ENCODE results near the gene VAMP2. TPM values are rescaled to one million over a fixed set of nuclear protein-coding genes. Genes with fewer than 3 reads are reported as not detected.

The VAMP2 gene
- total and polyA plus RNA-seq, 9 of the 15 experiments (the other 6 are each of a cell fraction or from before 2014, with no cell fraction given) = 2.3 to 31.8 (median 6.0) TPM

DNA sequence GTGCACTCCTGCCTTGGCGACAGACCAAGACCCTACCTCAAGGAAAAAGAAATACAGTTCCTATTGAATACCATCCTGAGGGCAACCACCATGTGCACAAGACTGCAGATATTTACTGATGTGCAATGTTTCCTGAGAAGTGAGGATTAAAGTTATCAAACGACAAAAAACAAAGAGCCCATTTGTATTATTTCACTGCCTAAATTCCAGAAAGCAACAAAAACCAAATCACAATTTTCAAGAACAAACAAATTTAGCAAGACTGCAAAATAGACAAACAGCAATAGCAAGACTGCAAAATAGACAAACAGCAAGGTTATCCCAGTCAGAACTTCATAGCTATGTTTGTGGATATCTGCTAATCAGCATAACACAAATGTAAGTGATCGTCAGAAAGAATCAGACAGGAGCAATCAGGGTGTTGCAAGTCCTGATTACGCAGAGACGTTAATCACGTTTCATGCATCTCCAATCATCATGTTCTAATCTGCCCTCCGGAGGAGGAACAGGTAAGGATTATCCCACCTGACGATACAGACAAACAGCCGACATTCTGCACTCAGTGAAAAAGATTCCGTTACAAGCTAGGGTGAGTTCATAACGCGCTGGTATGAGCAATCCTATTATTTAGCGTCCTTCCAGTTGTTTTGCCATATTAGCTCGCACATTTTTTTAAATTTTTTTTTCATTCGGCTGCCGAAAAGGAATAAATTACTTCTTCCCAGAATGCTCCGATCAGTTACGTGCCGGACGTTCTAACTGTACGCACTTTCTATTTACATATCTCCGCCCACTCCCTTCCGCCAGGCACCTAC lies 10.5 kb upstream of the VAMP2 start (continued):
- TF ChIP-seq, protein P1, sequence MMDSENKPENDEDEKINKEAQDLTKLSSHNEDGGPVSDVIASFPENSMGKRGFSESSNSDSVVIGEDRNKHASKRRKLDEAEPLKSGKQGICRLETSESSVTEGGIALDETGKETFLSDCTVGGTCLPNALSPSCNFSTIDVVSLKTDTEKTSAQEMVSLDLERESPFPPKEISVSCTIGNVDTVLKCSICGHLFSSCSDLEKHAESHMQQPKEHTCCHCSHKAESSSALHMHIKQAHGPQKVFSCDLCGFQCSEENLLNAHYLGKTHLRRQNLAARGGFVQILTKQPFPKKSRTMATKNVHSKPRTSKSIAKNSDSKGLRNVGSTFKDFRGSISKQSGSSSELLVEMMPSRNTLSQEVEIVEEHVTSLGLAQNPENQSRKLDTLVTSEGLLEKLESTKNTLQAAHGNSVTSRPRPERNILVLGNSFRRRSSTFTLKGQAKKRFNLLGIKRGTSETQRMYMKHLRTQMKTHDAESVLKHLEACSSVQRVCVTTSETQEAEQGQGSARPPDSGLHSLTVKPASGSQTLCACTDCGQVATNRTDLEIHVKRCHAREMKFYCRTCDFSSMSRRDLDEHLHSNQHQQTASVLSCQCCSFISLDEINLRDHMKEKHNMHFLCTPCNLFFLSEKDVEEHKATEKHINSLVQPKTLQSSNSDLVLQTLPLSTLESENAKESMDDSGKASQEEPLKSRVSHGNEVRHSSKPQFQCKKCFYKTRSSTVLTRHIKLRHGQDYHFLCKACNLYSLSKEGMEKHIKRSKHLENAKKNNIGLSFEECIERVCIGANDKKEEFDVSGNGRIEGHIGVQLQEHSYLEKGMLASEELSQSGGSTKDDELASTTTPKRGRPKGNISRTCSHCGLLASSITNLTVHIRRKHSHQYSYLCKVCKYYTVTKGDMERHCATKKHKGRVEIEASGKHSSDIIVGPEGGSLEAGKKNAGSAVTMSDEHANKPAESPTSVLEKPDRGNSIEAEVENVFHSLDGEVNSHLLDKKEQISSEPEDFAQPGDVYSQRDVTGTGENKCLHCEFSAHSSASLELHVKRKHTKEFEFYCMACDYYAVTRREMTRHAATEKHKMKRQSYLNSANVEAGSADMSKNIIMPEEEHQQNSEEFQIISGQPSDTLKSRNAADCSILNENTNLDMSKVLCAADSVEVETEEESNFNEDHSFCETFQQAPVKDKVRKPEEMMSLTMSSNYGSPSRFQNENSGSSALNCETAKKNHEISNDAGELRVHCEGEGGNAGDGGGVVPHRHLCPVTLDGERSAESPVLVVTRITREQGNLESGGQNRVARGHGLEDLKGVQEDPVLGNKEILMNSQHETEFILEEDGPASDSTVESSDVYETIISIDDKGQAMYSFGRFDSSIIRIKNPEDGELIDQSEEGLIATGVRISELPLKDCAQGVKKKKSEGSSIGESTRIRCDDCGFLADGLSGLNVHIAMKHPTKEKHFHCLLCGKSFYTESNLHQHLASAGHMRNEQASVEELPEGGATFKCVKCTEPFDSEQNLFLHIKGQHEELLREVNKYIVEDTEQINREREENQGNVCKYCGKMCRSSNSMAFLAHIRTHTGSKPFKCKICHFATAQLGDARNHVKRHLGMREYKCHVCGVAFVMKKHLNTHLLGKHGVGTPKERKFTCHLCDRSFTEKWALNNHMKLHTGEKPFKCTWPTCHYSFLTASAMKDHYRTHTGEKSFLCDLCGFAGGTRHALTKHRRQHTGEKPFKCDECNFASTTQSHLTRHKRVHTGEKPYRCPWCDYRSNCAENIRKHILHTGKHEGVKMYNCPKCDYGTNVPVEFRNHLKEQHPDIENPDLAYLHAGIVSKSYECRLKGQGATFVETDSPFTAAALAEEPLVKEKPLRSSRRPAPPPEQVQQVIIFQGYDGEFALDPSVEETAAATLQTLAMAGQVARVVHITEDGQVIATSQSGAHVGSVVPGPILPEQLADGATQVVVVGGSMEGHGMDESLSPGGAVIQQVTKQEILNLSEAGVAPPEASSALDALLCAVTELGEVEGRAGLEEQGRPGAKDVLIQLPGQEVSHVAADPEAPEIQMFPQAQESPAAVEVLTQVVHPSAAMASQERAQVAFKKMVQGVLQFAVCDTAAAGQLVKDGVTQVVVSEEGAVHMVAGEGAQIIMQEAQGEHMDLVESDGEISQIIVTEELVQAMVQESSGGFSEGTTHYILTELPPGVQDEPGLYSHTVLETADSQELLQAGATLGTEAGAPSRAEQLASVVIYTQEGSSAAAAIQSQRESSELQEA (IDR thresholded peaks at IDR 0.05; ENCODE audit: low read depth) = no peak
- TF ChIP-seq, protein P2, sequence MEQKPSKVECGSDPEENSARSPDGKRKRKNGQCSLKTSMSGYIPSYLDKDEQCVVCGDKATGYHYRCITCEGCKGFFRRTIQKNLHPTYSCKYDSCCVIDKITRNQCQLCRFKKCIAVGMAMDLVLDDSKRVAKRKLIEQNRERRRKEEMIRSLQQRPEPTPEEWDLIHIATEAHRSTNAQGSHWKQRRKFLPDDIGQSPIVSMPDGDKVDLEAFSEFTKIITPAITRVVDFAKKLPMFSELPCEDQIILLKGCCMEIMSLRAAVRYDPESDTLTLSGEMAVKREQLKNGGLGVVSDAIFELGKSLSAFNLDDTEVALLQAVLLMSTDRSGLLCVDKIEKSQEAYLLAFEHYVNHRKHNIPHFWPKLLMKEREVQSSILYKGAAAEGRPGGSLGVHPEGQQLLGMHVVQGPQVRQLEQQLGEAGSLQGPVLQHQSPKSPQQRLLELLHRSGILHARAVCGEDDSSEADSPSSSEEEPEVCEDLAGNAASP (IDR thresholded peaks at IDR 0.05) = no peak
- TF ChIP-seq ELF4 (CRISPR knock-in tag; IDR thresholded peaks at IDR 0.05) (peak; percentile 100), NBN (IDR thresholded peaks at IDR 0.05; ENCODE audit: low read depth) (peak; percentile 99), CHD2 (IDR thresholded peaks at IDR 0.05; ENCODE audit: low read depth, low read length) (peak; percentile 80), ZSCAN29 (IDR thresholded peaks at IDR 0.05) (no peak; the same call in none of the 2 replicates), SLC30A9 (CRISPR knock-in tag; IDR thresholded peaks at IDR 0.05) (no peak), ZNF830 (CRISPR knock-in tag; IDR thresholded peaks at IDR 0.05) (peak; percentile 97), SPI1 (IDR thresholded peaks at IDR 0.05; ENCODE audit: borderline replicate concordance, low read depth, low read length) (no peak), HOXB6 (CRISPR knock-in tag; IDR thresholded peaks at IDR 0.05; ENCODE audit: borderline replicate concordance) (peak; percentile 92), HNRNPLL (IDR thresholded peaks at IDR 0.05; ENCODE audit: low read depth, low read length, poor library complexity, severe bottlenecking) (peak; percentile 81), HMGN3 (IDR thresholded peaks at IDR 0.05; ENCODE audit: borderline replicate concordance, extremely low read depth, insufficient read length, low read depth, low read length) (peak; percentile 46), CREB1 (IDR thresholded peaks at IDR 0.05) (peak; percentile 76), CREB1 (CRISPR knock-in tag; IDR thresholded peaks at IDR 0.05) (peak; percentile 62; the same call in 1 of the 2 replicates), SMC3 (conservative IDR thresholded peaks at IDR 0.05; ENCODE audit: insufficient read depth, low read depth, low read length) (no peak), ZNF121 (CRISPR knock-in tag; conservative IDR thresholded peaks at IDR 0.05) (no peak), GATAD2A (IDR thresholded peaks at IDR 0.05) (peak; percentile 98)
- TF ChIP-seq, protein P3, sequence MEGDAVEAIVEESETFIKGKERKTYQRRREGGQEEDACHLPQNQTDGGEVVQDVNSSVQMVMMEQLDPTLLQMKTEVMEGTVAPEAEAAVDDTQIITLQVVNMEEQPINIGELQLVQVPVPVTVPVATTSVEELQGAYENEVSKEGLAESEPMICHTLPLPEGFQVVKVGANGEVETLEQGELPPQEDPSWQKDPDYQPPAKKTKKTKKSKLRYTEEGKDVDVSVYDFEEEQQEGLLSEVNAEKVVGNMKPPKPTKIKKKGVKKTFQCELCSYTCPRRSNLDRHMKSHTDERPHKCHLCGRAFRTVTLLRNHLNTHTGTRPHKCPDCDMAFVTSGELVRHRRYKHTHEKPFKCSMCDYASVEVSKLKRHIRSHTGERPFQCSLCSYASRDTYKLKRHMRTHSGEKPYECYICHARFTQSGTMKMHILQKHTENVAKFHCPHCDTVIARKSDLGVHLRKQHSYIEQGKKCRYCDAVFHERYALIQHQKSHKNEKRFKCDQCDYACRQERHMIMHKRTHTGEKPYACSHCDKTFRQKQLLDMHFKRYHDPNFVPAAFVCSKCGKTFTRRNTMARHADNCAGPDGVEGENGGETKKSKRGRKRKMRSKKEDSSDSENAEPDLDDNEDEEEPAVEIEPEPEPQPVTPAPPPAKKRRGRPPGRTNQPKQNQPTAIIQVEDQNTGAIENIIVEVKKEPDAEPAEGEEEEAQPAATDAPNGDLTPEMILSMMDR (IDR thresholded peaks at IDR 0.05 in 2 of 3, conservative IDR thresholded peaks at IDR 0.05 in 1 of 3; ENCODE audit: insufficient read depth in 2 of 3, low read depth in 1 of 3, low read length in 3 of 3) = peak in 1 of 3 experiments; percentile 8; a peak in 2 of 6 replicates
